T follicular helper cell (primary cell): ENCODE data around the gene ARHGAP22.

Source experiments
- DNase-seq: peaks from one replicate; pipeline ENCODE4 v3.0.0-alpha.2; 2020; ENCODE audit warnings: low read depth

ARHGAP22 gene

GRCh38 chr10:48463318-48464003, 141.4 kb downstream of the ARHGAP22 start:
- DNase-seq: no peak

GRCh38 chr10:48462482-48463020, 142.3 kb downstream of the ARHGAP22 start:
- no peak for DNase-seq

- DNase-seq: no peak
Measured at GRCh38 chr10:48461623-48462481, 143.0 kb downstream of the ARHGAP22 start.

GRCh38 chr10:48460182-48460581, 144.7 kb downstream of the ARHGAP22 start:
- no peak for DNase-seq

GRCh38 chr10:48459270-48460150, 145.4 kb downstream of the ARHGAP22 start:
- DNase-seq: no peak

GRCh38 chr10:48458662-48459048, 146.2 kb downstream of the ARHGAP22 start:
- DNase-seq: no peak

- no peak for DNase-seq
Measured at GRCh38 chr10:48457949-48458661, 146.8 kb downstream of the ARHGAP22 start.

- DNase-seq: no peak
Measured at GRCh38 chr10:48456808-48457761, 147.8 kb downstream of the ARHGAP22 start.

GRCh38 chr10:48456361-48456804, 148.5 kb downstream of the ARHGAP22 start:
- no peak for DNase-seq

GRCh38 chr10:48455392-48456151, 149.3 kb downstream of the ARHGAP22 start:
- DNase-seq: no peak

GRCh38 chr10:48455055-48455391, 149.8 kb downstream of the ARHGAP22 start:
- DNase-seq: no peak

- no peak for DNase-seq
Measured at GRCh38 chr10:48454302-48455054, 150.4 kb downstream of the ARHGAP22 start.

- no peak for DNase-seq
Measured at GRCh38 chr10:48453451-48454301, 151.2 kb downstream of the ARHGAP22 start.

GRCh38 chr10:48452879-48453412, 151.9 kb downstream of the ARHGAP22 start:
- no peak for DNase-seq

- DNase-seq: no peak
Measured at GRCh38 chr10:48451969-48452878, 152.6 kb downstream of the ARHGAP22 start.

- no peak for DNase-seq
Measured at GRCh38 chr10:48450741-48451466, 154.0 kb downstream of the ARHGAP22 start.
